AG09319 (cell line): ENCODE data around the gene BRIX1.

Experiments
- DNase-seq: peaks from one replicate; pipeline ENCODE4 v3.0.0-alpha.2; 2010; ENCODE audit warnings: low read depth; ENCODE audit errors: extremely low read depth
- TF ChIP-seq, protein P1 (sequence below): IDR thresholded peaks from 2 replicates; pipeline ENCODE4 v1.5.1; 2011; ENCODE audit warnings: low read depth, mild to moderate bottlenecking, inconsistent platforms, low read length, moderate library complexity

BRIX1 gene

DNA sequence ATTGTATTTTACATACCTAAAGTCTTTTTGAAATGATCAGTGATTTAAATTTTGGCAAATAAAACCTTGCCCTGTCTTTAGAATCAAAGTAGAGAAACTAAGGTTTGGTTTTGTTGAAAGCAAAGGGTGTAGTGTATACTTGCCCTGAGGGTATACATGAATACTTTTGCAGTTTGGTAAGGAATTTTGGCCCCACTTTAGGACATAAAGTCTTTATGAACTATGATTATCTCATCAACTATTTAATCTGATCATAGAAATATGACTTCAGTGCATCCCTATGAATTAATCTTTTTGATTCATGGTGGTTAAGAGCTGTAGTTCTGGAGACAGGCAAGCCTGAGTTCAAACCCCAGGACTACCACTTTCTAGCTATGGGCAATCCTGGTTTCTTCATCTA is 17.9 kb upstream of the BRIX1 start:
- TF ChIP-seq, protein P1, sequence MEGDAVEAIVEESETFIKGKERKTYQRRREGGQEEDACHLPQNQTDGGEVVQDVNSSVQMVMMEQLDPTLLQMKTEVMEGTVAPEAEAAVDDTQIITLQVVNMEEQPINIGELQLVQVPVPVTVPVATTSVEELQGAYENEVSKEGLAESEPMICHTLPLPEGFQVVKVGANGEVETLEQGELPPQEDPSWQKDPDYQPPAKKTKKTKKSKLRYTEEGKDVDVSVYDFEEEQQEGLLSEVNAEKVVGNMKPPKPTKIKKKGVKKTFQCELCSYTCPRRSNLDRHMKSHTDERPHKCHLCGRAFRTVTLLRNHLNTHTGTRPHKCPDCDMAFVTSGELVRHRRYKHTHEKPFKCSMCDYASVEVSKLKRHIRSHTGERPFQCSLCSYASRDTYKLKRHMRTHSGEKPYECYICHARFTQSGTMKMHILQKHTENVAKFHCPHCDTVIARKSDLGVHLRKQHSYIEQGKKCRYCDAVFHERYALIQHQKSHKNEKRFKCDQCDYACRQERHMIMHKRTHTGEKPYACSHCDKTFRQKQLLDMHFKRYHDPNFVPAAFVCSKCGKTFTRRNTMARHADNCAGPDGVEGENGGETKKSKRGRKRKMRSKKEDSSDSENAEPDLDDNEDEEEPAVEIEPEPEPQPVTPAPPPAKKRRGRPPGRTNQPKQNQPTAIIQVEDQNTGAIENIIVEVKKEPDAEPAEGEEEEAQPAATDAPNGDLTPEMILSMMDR: no peak
- DNase-seq: no peak

GRCh38 chr5:34898258-34898895 is 17.1 kb upstream of the BRIX1 start:
- TF ChIP-seq, protein P1: peak; percentile 88
- DNase-seq: peak; percentile 41

- no peak for DNase-seq
- TF ChIP-seq, protein P1: no peak
Measured at GRCh38 chr5:34899066-34899465, 16.4 kb upstream of the BRIX1 start.

DNA sequence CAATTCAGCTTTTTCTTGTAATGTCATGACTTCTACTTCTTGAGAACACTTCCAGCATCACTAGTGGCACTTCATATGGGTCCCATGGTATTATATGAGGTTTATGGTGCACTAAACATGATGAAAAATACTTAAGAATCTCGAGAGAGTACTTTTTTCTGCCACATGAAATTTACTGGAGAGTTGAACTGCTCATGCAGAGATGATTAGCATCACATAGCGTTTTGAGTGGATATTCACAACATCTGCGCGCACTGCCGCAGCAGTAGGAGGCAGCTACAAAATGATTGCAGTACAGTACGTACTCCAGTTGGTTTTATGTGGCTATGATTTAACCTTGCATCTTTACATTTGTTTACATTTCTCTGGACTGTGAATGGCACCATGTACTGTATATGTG is 14.9 kb upstream of the BRIX1 start:
- no peak for DNase-seq
- TF ChIP-seq, protein P1: no peak

- TF ChIP-seq, protein P1: no peak
- no peak for DNase-seq
Measured at GRCh38 chr5:34903260-34903659, 12.3 kb upstream of the BRIX1 start.

- no peak for DNase-seq
- TF ChIP-seq, protein P1: peak; percentile 50
Measured at GRCh38 chr5:34905564-34905963, 9.9 kb upstream of the BRIX1 start.

DNA sequence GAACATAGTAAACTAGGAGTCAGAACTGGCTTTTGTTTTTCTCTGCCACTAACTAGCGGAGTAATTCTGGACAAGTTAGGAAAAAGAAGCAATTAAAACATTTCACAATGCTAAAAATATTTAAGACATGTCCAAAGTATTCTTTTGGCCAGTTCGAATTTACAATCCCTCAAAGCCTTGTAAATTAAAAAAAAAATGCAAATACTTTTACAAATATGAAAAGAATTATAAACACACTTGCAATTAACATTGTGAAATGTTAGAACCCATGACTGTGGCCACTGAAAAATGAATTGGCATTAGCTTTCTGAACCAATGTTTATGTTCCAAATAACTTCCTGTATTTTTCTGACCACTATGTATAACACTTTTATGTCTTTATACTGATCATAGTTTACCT is 2.4 kb upstream of the BRIX1 start:
- peak; percentile 67 for DNase-seq
- TF ChIP-seq, protein P1: no peak
